Spleen (tissue), 7 donors: ENCODE results near the gene LHB.

Experiments
- POLR2A ChIP-seq, 3 donors: fragments of 450-650 bp; IDR thresholded peaks; one replicate each; pipeline ENCODE4 v1.5.1; 2017; ENCODE audit warnings: antibody characterized with exemption in 3 of 3, mild to moderate bottlenecking in 1 of 3
- POLR2AphosphoS5 ChIP-seq, 3 donors: sonication (generic); formaldehyde crosslinking; IDR thresholded peaks; one replicate each; pipeline ENCODE4 v1.5.1; 2017; ENCODE audit warnings: antibody characterized with exemption in 3 of 3
- TF ChIP-seq, protein P1 (sequence below), 11 experiments: fragments of 200-600 bp in 7 of 11; fragments of 450-650 bp in 4 of 11; sonication (generic) in 4 of 11; IDR thresholded peaks in 8 of 11; conservative IDR thresholded peaks in 3 of 11; 1 replicate in 7 of 11; 2 replicates in 4 of 11; pipeline versions ENCODE4 v1.4.0 to v1.8.0; 2016 to 2021; ENCODE audit warnings: antibody characterized with exemption in 11 of 11, inconsistent platforms in 4 of 11, mild to moderate bottlenecking in 1 of 11
- donor health status: DM: no; HTN: no; CAD: no; lungs with moderate emphysema.
- donor health status: DM: no; HTN: no; CAD: no.
- donor health status: DM: no; HTN: no; CAD: no.

DNA sequence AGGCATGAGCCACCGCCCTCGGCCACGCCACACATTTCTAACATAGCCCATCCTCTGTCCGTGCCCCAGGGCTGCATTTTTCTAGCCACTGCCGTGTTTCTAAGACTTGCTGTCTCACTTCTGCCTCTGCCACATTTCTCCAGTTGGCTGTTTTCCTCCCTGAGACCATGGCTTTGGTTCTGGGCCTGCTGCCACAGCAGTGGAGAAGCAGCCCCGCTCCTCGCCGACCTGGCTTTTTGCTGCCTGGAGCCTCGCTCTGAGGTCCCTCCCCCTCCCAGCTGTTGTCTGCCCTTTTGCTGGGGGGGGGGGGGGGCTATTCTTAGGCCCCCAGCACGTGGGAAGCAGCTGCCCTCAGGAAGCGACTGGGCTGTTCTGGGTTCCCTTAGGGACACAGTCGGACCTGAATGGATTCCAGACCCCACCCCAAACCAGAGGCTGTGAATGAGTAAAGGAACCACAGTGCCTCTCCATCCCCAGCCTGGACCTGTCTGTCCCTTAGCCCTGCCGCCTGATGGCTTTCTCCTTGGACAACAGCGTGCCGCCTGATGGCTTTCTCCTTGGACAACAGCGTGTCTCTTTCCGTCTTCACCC lies 27.1 kb downstream of the LHB start:
- TF ChIP-seq, protein P1, sequence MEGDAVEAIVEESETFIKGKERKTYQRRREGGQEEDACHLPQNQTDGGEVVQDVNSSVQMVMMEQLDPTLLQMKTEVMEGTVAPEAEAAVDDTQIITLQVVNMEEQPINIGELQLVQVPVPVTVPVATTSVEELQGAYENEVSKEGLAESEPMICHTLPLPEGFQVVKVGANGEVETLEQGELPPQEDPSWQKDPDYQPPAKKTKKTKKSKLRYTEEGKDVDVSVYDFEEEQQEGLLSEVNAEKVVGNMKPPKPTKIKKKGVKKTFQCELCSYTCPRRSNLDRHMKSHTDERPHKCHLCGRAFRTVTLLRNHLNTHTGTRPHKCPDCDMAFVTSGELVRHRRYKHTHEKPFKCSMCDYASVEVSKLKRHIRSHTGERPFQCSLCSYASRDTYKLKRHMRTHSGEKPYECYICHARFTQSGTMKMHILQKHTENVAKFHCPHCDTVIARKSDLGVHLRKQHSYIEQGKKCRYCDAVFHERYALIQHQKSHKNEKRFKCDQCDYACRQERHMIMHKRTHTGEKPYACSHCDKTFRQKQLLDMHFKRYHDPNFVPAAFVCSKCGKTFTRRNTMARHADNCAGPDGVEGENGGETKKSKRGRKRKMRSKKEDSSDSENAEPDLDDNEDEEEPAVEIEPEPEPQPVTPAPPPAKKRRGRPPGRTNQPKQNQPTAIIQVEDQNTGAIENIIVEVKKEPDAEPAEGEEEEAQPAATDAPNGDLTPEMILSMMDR (IDR thresholded peaks at IDR 0.05 in 8 of 11, conservative IDR thresholded peaks at IDR 0.05 in 3 of 11), result no peak
- TF ChIP-seq POLR2A (IDR thresholded peaks at IDR 0.05) (no peak), POLR2AphosphoS5 (IDR thresholded peaks at IDR 0.05) (no peak)
